H1 (cell line): Measurements from ENCODE around the gene GADL1.

Experiments used
- ATF2 ChIP-seq: IDR thresholded peaks from 2 replicates; pipeline ENCODE4 v1.6.1; 2012; ENCODE audit warnings: low read length, inconsistent platforms
- CEBPB ChIP-seq: IDR thresholded peaks from 2 replicates; pipeline ENCODE4 v1.6.1; 2012; ENCODE audit warnings: low read depth, low read length
- CHD7 ChIP-seq: fragments of 300-600 bp; sonication (generic); IDR thresholded peaks from 2 replicates; pipeline ENCODE4 v1.7.1; 2012; ENCODE audit warnings: low read length, moderate library complexity, mild to moderate bottlenecking, inconsistent platforms; ENCODE audit not compliant: insufficient replicate concordance
- CTCF ChIP-seq, 3 experiments: IDR thresholded peaks; 1 replicate in 2 of 3; 2 replicates in 1 of 3; pipeline versions ENCODE4 v1.5.1 to v1.6.1; 2011; ENCODE audit warnings: low read length in 3 of 3, mild to moderate bottlenecking in 3 of 3, inconsistent platforms in 2 of 3, low read depth in 1 of 3, moderate library complexity in 1 of 3; ENCODE audit not compliant: insufficient read depth in 1 of 3; ENCODE audit errors: control extremely low read depth in 1 of 3
- EZH2 ChIP-seq: fragments of 200-600 bp; sonication (generic); IDR thresholded peaks from 2 replicates; pipeline ENCODE4 v1.7.1; 2012; ENCODE audit warnings: low read depth, mild to moderate bottlenecking, moderate library complexity, low read length, inconsistent platforms; ENCODE audit not compliant: severe bottlenecking
- NRF1 ChIP-seq: IDR thresholded peaks from 2 replicates; pipeline ENCODE4 v1.6.1; 2011; ENCODE audit warnings: mild to moderate bottlenecking, low read depth, low read length, improper control_type of control experiment
- PHF8 ChIP-seq: fragments of 200-600 bp; sonication (generic); conservative IDR thresholded peaks from 2 replicates; pipeline ENCODE4 v1.7.1; 2012; ENCODE audit warnings: low read depth, mild to moderate bottlenecking, inconsistent platforms, low read length, moderate library complexity
- POLR2A ChIP-seq, 2 experiments: IDR thresholded peaks; 1 replicate in 1 of 2; 2 replicates in 1 of 2; pipeline ENCODE4 v1.6.1; 2011; ENCODE audit warnings: low read depth in 2 of 2, low read length in 2 of 2, mild to moderate bottlenecking in 2 of 2; ENCODE audit errors: control extremely low read depth in 1 of 2
- SUZ12 ChIP-seq: fragments of 200-600 bp; sonication (generic); IDR thresholded peaks from 2 replicates; pipeline ENCODE4 v1.6.1; 2012; ENCODE audit warnings: mild to moderate bottlenecking, inconsistent platforms, low read length, moderate library complexity, mixed read lengths
- ZNF274 ChIP-seq: IDR thresholded peaks from 2 replicates; pipeline ENCODE4 v1.7.0; 2012; ENCODE audit warnings: low read length, borderline replicate concordance; ENCODE audit errors: extremely low read depth

GRCh38 chr3:30768703-30769550 is 125.5 kb downstream of the GADL1 start:
- TF ChIP-seq ZNF274 (no peak), PHF8 (no peak), CTCF (IDR thresholded peaks at IDR 0.05; ENCODE audit: control extremely low read depth in 1 of 3, insufficient read depth in 1 of 3, low read depth in 1 of 3, low read length in 3 of 3) (peak; percentile 66 to 85 (median 73)), CEBPB (no peak), POLR2A (IDR thresholded peaks at IDR 0.05; ENCODE audit: control extremely low read depth in 1 of 2, low read depth in 2 of 2, low read length in 2 of 2) (no peak), NRF1 (no peak), CHD7 (peak; percentile 71), SUZ12 (no peak), ATF2 (no peak), EZH2 (no peak)
